ENCODE data around the gene P3H4. TPM values are rescaled to one million over a fixed set of nuclear protein-coding genes. Genes with fewer than 3 reads are reported as not detected.

Gene P3H4
- total and polyA plus RNA-seq, 3 donors from 2014 or later = 6.9 to 13.9 (median 9.9) TPM

- Histone ChIP-seq H3K4me1 (no peaks in the 10 kb centered on the region), H3K9me3 (no peaks in the 10 kb centered on the region), H3K36me3 (ENCODE audit: low read depth, missing control alignments) (no peaks in the 10 kb centered on the region), H3K27ac (no peak overlapping the region), H3K4me3 (no peak overlapping the region), H3K27me3 (no peaks in the 10 kb centered on the region)
- 85% methylated on average over 8 to 9 of the region's 9 CpGs for WGBS, 2 donors
- intact Hi-C loops (cut with DNase I; ENCODE audit: low total_unique reads) = no loop called here
- TF ChIP-seq POLR2A (IDR thresholded peaks at IDR 0.05) (no peak), CTCF (IDR thresholded peaks at IDR 0.05) (no peak)
- DNase-seq = no peak
Measured at GRCh38 chr17:41758601-41759000, 53.1 kb downstream of the P3H4 start.

- H3K36me3 ChIP-seq (ENCODE audit: low read depth, missing control alignments) = no peaks in the 10 kb centered on the region
- no peak for TF ChIP-seq POLR2A (IDR thresholded peaks at IDR 0.05)
- no peak for TF ChIP-seq CTCF (IDR thresholded peaks at IDR 0.05)
Measured at GRCh38 chr17:41754066-41754465, 57.7 kb downstream of the P3H4 start.

More at GRCh38 chr17:41754066-41754465, 57.7 kb downstream of the P3H4 start:
- Histone ChIP-seq H3K27ac (no peak overlapping the region), H3K27me3 (no peaks in the 10 kb centered on the region), H3K4me1 (no peaks in the 10 kb centered on the region), H3K9me3 (no peaks in the 10 kb centered on the region), H3K4me3 (no peak overlapping the region)
- intact Hi-C loops (cut with DNase I; ENCODE audit: low total_unique reads) = no loop called here
- DNase-seq = no peak
- WGBS, 2 donors = 81 to 93% methylated on average over 11 to 12 of the region's 12 CpGs

Other genes starting within 250 kb of the P3H4 start
- under 1 TPM in 1 of 2 donors, not detected in 1; 0.43 TPM for gene KRT9, start 239.9 kb downstream of the P3H4 start, total RNA-seq
- 0.29 TPM for gene KRT9, start 239.9 kb downstream of the P3H4 start, polyA plus RNA-seq (ENCODE audit: insufficient read depth, low read depth, low replicate concordance)
- gene KRT14, start 225.1 kb downstream of the P3H4 start, total RNA-seq = under 1 TPM in 1 of 2 donors, not detected in 1; 0.24 TPM
- gene KRT14, start 225.1 kb downstream of the P3H4 start, polyA plus RNA-seq (ENCODE audit: insufficient read depth, low read depth, low replicate concordance) = 0.37 TPM
- not detected for gene KRT16, start 199.2 kb downstream of the P3H4 start, total RNA-seq
- not detected for gene KRT16, start 199.2 kb downstream of the P3H4 start, polyA plus RNA-seq (ENCODE audit: insufficient read depth, low read depth, low replicate concordance)
- 10 to 100 TPM; 13.3 to 26.0 TPM for gene KRT17, start 187.4 kb downstream of the P3H4 start, total RNA-seq
- gene KRT17, start 187.4 kb downstream of the P3H4 start, polyA plus RNA-seq (ENCODE audit: insufficient read depth, low read depth, low replicate concordance) = 12.2 TPM
- 100 to 1,000 TPM; 274 to 338 TPM for gene EIF1, start 123.1 kb downstream of the P3H4 start, total RNA-seq
- 1,078 TPM for gene EIF1, start 123.1 kb downstream of the P3H4 start, polyA plus RNA-seq (ENCODE audit: insufficient read depth, low read depth, low replicate concordance)
- gene GAST, start 99.6 kb downstream of the P3H4 start, total RNA-seq = not detected
- not detected for gene GAST, start 99.6 kb downstream of the P3H4 start, polyA plus RNA-seq (ENCODE audit: insufficient read depth, low read depth, low replicate concordance)
- gene HAP1, start 77.3 kb downstream of the P3H4 start, total RNA-seq = 1 to 10 TPM; 2.9 to 5.3 TPM
- gene HAP1, start 77.3 kb downstream of the P3H4 start, polyA plus RNA-seq (ENCODE audit: insufficient read depth, low read depth, low replicate concordance) = 1.9 TPM
- gene JUP, start 25.2 kb downstream of the P3H4 start, total RNA-seq = 10 to 100 TPM; 36.8 to 38.9 TPM
- gene JUP, start 25.2 kb downstream of the P3H4 start, polyA plus RNA-seq (ENCODE audit: insufficient read depth, low read depth, low replicate concordance) = 22.5 TPM
- 10 to 100 TPM; 31.4 to 36.5 TPM for gene FKBP10, start 1.1 kb upstream of the P3H4 start, total RNA-seq
- 37.8 TPM for gene FKBP10, start 1.1 kb upstream of the P3H4 start, polyA plus RNA-seq (ENCODE audit: insufficient read depth, low read depth, low replicate concordance)
- 10 to 100 TPM; 61.9 to 74.3 TPM for gene NT5C3B, start 24.3 kb upstream of the P3H4 start, total RNA-seq
- 214 TPM for gene NT5C3B, start 24.3 kb upstream of the P3H4 start, polyA plus RNA-seq (ENCODE audit: insufficient read depth, low read depth, low replicate concordance)
- 10 to 100 TPM; 31.8 to 76.3 TPM for gene KLHL10, start 25.9 kb upstream of the P3H4 start, total RNA-seq
- gene KLHL10, start 25.9 kb upstream of the P3H4 start, polyA plus RNA-seq (ENCODE audit: insufficient read depth, low read depth, low replicate concordance) = 130 TPM
- gene KLHL11, start 53.5 kb upstream of the P3H4 start, total RNA-seq = 10 to 100 TPM; 61.3 to 70.2 TPM
- gene KLHL11, start 53.5 kb upstream of the P3H4 start, polyA plus RNA-seq (ENCODE audit: insufficient read depth, low read depth, low replicate concordance) = 28.2 TPM
- 10 to 100 TPM; 68.4 to 86.0 TPM for gene ACLY, start 107.0 kb upstream of the P3H4 start, total RNA-seq
- 83.0 TPM for gene ACLY, start 107.0 kb upstream of the P3H4 start, polyA plus RNA-seq (ENCODE audit: insufficient read depth, low read depth, low replicate concordance)
- 10 to 100 TPM; 22.3 to 26.0 TPM for gene ODAD4, start 118.7 kb upstream of the P3H4 start, total RNA-seq
- 53.7 TPM for gene ODAD4, start 118.7 kb upstream of the P3H4 start, polyA plus RNA-seq (ENCODE audit: insufficient read depth, low read depth, low replicate concordance)
- 10 to 100 TPM; 74.3 to 89.7 TPM for gene CNP, start 154.8 kb upstream of the P3H4 start, total RNA-seq
- gene CNP, start 154.8 kb upstream of the P3H4 start, polyA plus RNA-seq (ENCODE audit: insufficient read depth, low read depth, low replicate concordance) = 40.8 TPM
- 10 to 100 TPM; 81.1 to 86.2 TPM for gene DNAJC7, start 205.5 kb upstream of the P3H4 start, total RNA-seq
- 94.3 TPM for gene DNAJC7, start 205.5 kb upstream of the P3H4 start, polyA plus RNA-seq (ENCODE audit: insufficient read depth, low read depth, low replicate concordance)
- gene NKIRAS2, start 208.1 kb upstream of the P3H4 start, total RNA-seq = 100 to 1,000 TPM in 1 of 2 donors, 10 to 100 TPM in 1; 85.1 to 103 TPM
- 65.4 TPM for gene NKIRAS2, start 208.1 kb upstream of the P3H4 start, polyA plus RNA-seq (ENCODE audit: insufficient read depth, low read depth, low replicate concordance)
- 10 to 100 TPM in 1 of 2 donors, 1 to 10 TPM in 1; 7.7 to 11.3 TPM for gene C17orf113, start 238.7 kb upstream of the P3H4 start, total RNA-seq
- gene C17orf113, start 238.7 kb upstream of the P3H4 start, polyA plus RNA-seq (ENCODE audit: insufficient read depth, low read depth, low replicate concordance) = 2.8 TPM